Tibial artery (tissue), 4 donors: ENCODE results near the gene SEC22C.
"Not testable (repeated sequence)": the region's sequence is repeated elsewhere in the genome, so short reads cannot be mapped to it uniquely, and the experiment has no call there.

Source experiments
- DNase-seq, 2 donors: peaks; one replicate each; pipeline ENCODE4 v3.0.0-alpha.2; 2019
- H3K27ac ChIP-seq, 2 donors: fragments of 200-600 bp; sonication (generic) in 1 of 2; 1 replicate in 1 of 2; 2 replicates in 1 of 2; pipeline ENCODE4 v1.5.1; 2018 to 2019; ENCODE audit warnings: mild to moderate bottlenecking in 1 of 2
- H3K27me3 ChIP-seq, 2 donors: fragments of 200-600 bp; sonication (generic) in 1 of 2; one replicate each; pipeline versions ENCODE4 v1.5.1 to v1.6.0; 2016 to 2019
- H3K36me3 ChIP-seq, 3 donors: fragments of 200-600 bp; sonication (generic) in 2 of 3; one replicate each; pipeline ENCODE4 v1.5.1; 2016 to 2019; ENCODE audit warnings: mild to moderate bottlenecking in 2 of 3
- H3K4me1 ChIP-seq, 4 donors: fragments of 200-600 bp; sonication (generic) in 2 of 4; 1 replicate in 3 of 4; 2 replicates in 1 of 4; pipeline ENCODE4 v1.5.1; 2016 to 2019
- H3K4me3 ChIP-seq, 2 donors: fragments of 200-600 bp; sonication (generic) in 1 of 2; 1 replicate in 1 of 2; 2 replicates in 1 of 2; pipeline ENCODE4 v1.5.1; 2018 to 2019; ENCODE audit warnings: mild to moderate bottlenecking in 2 of 2
- H3K9me3 ChIP-seq, 3 donors: fragments of 200-600 bp; sonication (generic) in 1 of 3; one replicate each; pipeline ENCODE4 v1.5.1; 2016 to 2019
- CTCF ChIP-seq, 2 experiments: fragments of 200-600 bp in 1 of 2; fragments of 450-650 bp in 1 of 2; IDR thresholded peaks; one replicate each; pipeline ENCODE4 v1.5.1; 2017 to 2019; ENCODE audit warnings: antibody characterized with exemption in 2 of 2, mild to moderate bottlenecking in 1 of 2, moderate library complexity in 1 of 2
- intact Hi-C: fragments of 100-400 bp; cut with DNase I; formaldehyde crosslinking; loops from one replicate; pipeline ENCODE4 v1.15.0; 2023; ENCODE audit warnings: low total_unique reads

SEC22C gene

DNA sequence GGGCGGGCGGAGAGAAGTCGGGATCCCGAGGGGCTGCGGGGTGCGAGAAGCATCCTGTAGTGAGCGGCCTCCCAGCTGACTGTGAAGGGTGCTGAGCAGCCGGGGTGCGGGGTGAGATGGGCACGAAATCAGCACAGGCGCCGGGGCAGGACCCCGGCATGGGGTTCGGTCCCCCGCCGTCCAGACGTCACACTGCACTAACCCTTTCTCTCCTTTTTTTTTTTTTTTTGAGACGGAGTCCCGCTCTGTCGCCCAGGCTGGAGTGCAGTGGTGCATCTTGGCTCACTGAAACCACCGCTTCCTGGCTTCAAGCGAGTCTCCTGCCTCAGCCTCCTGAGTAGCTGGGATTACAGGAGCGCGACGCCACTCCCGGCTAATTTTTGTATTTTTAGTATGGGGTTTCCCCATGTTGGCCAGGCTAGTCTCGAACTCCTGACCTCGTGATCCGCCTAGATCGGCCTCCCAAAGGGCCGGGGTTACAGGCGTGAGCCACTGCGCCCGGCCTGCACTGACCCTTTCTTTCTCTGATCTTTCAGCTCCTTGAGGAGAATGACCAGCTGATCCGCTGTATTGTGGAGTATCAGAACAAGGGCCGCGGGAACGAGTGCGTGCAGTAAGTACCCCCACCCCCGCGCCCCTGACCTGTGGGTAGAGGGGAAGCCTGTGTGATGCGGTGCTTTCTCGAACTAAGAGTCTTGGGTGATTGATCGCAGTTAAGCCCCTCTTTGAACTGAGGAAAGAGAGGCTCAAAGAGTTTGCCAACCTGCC is 9.4 kb upstream of the SEC22C start:
- no peak for DNase-seq
- H3K4me1 ChIP-seq, result peaks cover 0 to 20% (median 15%) of the 10 kb centered on the region in 4 donors
- H3K9me3 ChIP-seq, result no peaks in the 10 kb centered on the region
- H3K36me3 ChIP-seq, result peaks cover 0 to 16% (median 6%) of the 10 kb centered on the region in 3 donors
- H3K4me3 ChIP-seq, result peak overlapping the region; percentile 65 to 78
- H3K27me3 ChIP-seq, result no peaks in the 10 kb centered on the region
- H3K27ac ChIP-seq, result peak overlapping the region; percentile 80 to 88
- no peak for TF ChIP-seq CTCF (IDR thresholded peaks at IDR 0.05)
- intact Hi-C loops, result no loop called here

DNA sequence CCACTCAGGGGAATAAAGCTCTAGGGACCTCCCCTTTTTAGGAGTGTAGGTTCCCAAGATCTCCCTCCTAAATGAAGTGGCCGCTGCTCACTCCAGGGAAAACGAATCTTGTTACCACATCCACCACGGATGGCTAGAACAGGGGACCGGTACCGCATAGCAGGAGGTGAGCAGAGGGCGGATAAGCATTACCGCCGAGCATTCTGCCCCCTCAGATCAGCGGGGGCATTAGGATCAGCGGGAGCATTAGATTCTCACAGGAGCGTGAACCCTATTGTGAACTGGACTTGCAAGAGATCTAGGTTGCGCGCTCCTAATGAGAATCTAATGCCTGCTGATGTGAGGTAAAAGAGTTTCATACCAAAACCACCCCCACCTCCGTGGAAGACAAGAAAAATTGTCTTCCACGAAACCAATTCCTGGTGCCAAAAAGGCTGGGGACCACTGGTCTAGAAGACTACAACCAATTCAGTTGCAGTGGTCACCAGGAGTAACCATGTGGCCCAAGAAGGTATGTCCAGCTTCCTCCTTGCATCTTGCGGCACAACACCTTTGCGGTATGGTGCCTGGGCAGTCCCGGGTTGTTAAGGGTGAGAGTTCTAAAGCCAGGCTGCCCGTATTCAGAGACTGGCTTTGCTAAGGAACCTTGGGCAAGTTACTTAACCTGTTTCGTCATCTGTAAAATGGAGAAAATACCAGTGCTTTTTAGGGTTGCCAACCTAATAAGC is 7.8 kb upstream of the SEC22C start:
- Histone ChIP-seq H3K9me3 (no peaks in the 10 kb centered on the region), H3K27me3 (no peaks in the 10 kb centered on the region), H3K27ac (peak overlapping the region; percentile 80 to 88), H3K4me3 (peak overlapping the region; percentile 65 to 78), H3K4me1 (peaks cover 0 to 20% (median 15%) of the 10 kb centered on the region in 4 donors), H3K36me3 (peaks cover 0 to 16% (median 2%) of the 10 kb centered on the region in 3 donors)
- intact Hi-C loops, result no loop called here
- no peak for DNase-seq
- TF ChIP-seq CTCF (IDR thresholded peaks at IDR 0.05), result no peak

- intact Hi-C loops, result no loop called here
- no peak for TF ChIP-seq CTCF (IDR thresholded peaks at IDR 0.05)
- Histone ChIP-seq H3K27me3 (no peaks in the 10 kb centered on the region), H3K9me3 (no peaks in the 10 kb centered on the region), H3K27ac (no peak overlapping the region), H3K4me1 (peaks cover 0 to 20% (median 15%) of the 10 kb centered on the region in 4 donors), H3K4me3 (no peak overlapping the region), H3K36me3 (peaks cover 0 to 7% (median 0%) of the 10 kb centered on the region in 3 donors)
- no peak for DNase-seq
Measured at GRCh38 chr3:42588625-42589024, 6.9 kb upstream of the SEC22C start.

- Histone ChIP-seq H3K27me3 (no peaks in the 10 kb centered on the region), H3K27ac (peak overlapping the region; percentile 86 to 93), H3K36me3 (no peaks in the 10 kb centered on the region), H3K9me3 (no peaks in the 10 kb centered on the region), H3K4me1 (peaks cover 0 to 20% (median 16%) of the 10 kb centered on the region in 4 donors), H3K4me3 (peak overlapping the region; percentile 73 to 88)
- no peak for DNase-seq
- intact Hi-C loops, result loop anchor here (5.0 kb wide), 1 partner anchor 165 kb away; no protein-coding TSS in a partner anchor
- no peak for TF ChIP-seq CTCF (IDR thresholded peaks at IDR 0.05)
Measured at GRCh38 chr3:42582474-42583070, 805 bp upstream of the SEC22C start.

DNA sequence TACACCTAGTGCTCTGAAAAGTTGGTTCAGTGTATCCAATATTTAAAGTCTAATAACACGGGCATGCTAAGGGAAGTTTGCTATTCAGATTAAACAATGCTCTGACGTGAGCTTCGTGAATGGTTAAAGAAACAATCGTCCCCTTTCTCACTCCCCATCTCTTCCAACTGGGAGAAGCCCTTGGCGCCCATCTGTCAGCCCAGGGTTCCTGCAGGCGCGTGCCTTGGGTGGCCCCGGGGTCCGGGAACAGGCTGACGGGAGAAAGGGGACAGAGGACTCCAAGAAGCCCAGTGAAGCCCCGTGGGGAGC is 413 bp downstream of the SEC22C start:
- peak overlapping the region; percentile 86 to 93 for H3K27ac ChIP-seq
- no peaks in the 10 kb centered on the region for H3K36me3 ChIP-seq
- TF ChIP-seq CTCF (IDR thresholded peaks at IDR 0.05), result no peak
- H3K4me3 ChIP-seq, result peak overlapping the region; percentile 73 to 88
- intact Hi-C loops, result loop anchor here (5.0 kb wide), 1 partner anchor 166 kb away; no protein-coding TSS in a partner anchor
- no peaks in the 10 kb centered on the region for H3K27me3 ChIP-seq
- peaks cover 0 to 20% (median 16%) of the 10 kb centered on the region in 4 donors for H3K4me1 ChIP-seq
- H3K9me3 ChIP-seq, result no peaks in the 10 kb centered on the region
- no peak for DNase-seq

DNA sequence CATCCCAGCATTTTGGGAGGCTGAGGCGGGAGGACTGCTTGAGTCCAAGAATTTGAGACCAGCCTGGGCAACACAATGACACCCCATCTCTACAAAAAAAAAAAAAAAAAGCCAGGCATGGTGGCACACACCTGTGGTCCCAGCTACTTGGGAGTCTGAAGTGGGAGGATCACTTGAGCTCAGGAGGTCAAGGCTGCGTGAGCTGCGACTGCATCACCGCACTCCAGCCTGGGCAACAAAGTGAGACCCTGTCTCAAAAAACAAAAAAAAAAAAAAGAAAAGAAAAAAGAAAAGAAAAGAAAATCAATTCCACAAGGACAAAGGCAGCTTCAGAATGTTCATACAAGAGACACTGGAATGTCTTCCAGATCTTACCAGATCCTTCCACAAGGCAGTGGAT is 2.4 kb downstream of the SEC22C start:
- DNase-seq, H3K27ac ChIP-seq, intact Hi-C loops, H3K4me3 ChIP-seq, H3K27me3 ChIP-seq, H3K9me3 ChIP-seq: not testable (repeated sequence)
- Histone ChIP-seq H3K4me1 (peaks cover 0 to 20% (median 16%) of the 10 kb centered on the region in 4 donors), H3K36me3 (peaks cover 0 to 12% (median 4%) of the 10 kb centered on the region in 3 donors)
